ENCODE data around the gene LPP. TPM values are rescaled to one million over a fixed set of nuclear protein-coding genes. Genes with fewer than 3 reads are reported as not detected.
A peak's percentile ranks its signal among the peaks of the same experiment; 100 is the strongest.

LPP gene
- total RNA-seq, 2 experiments from 2014 or later = 27.5 to 31.8 TPM

DNA sequence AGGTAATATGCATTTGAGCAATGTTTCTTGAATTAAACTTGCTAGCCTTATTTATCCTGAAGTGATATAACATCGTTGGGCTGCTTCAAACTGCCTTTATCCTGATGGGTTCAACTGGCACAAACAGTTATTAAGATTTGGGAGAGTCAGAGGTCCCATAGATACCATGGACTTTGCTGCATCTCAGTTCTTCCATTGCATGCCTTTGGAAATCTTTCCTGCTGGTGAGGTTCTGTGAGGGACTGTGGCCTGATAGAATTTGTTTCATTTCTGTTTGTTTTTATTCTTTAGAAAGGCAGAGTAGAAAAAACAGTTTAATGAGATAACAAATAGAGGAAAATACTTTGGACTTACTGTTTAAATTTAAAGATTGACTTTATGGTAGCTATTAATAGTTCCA is 508.3 kb downstream of the LPP start:
- H3K4me3 Mint-ChIP-seq = no peak overlapping the region
- peaks cover 1% of the 10 kb centered on the region for H3K36me3 Mint-ChIP-seq (ENCODE audit: low read depth)
- intact Hi-C loops (cut with micrococcal nuclease) = loop anchor here (5.0 kb wide), 2 partner anchors 290 to 480 kb away; no protein-coding TSS in a partner anchor
- CTCF ChIA-PET = no interaction called here
- no peak for DNase-seq
- no peaks in the 10 kb centered on the region for H3K4me1 Mint-ChIP-seq (ENCODE audit: low read depth)
- H3K9me3 Mint-ChIP-seq = no peaks in the 10 kb centered on the region
- H3K27me3 Mint-ChIP-seq (ENCODE audit: low read depth) = no peaks in the 10 kb centered on the region
- no peak overlapping the region for H3K27ac Mint-ChIP-seq

DNA sequence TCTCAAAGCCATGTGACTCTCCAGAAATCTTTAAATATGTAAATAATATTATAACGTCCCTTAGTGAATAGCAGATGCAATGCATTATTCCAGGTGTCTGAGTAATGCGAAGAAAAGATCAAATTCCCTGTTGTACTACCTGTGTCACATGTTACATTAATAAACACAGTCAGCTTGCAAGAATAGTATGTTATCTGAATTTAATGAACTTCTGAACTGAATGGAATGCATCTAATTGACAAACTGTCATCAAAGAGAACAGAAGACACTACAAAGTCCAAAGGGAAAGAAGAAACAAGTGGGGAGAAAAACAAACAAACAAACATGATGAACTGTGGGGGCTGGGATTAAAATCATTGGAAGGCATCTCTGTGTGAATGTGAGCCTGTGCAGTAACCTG is 508.8 kb downstream of the LPP start:
- Mint-ChIP-seq H3K27ac (no peak overlapping the region), H3K4me1 (ENCODE audit: low read depth) (peaks cover 4% of the 10 kb centered on the region), H3K4me3 (no peak overlapping the region), H3K9me3 (no peaks in the 10 kb centered on the region), H3K27me3 (ENCODE audit: low read depth) (no peaks in the 10 kb centered on the region), H3K36me3 (ENCODE audit: low read depth) (peaks cover 1% of the 10 kb centered on the region)
- CTCF ChIA-PET = no interaction called here
- intact Hi-C loops (cut with micrococcal nuclease) = loop anchor here (5.0 kb wide), 2 partner anchors 290 to 480 kb away; no protein-coding TSS in a partner anchor
- DNase-seq = no peak

DNA sequence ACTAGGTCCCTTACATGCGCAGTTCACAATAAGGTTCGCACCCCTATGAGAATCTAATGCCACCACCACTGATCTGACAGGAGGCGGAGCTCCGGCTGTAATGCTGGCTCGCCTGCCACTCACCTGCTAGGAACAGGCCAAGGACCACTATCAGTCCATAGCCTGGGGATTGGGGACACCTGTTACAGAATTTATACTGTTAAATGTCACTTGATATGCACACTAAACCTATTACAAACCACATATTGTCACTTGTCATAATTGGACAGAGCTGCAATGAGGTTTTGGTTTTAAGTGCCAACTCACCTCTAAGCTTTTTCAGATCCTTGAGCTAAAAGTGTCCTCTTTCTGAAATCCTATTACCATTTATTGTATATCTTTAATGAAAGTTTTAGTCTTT is 509.9 kb downstream of the LPP start:
- Mint-ChIP-seq H3K27ac (no peak overlapping the region), H3K4me1 (ENCODE audit: low read depth) (peaks cover 5% of the 10 kb centered on the region), H3K27me3 (ENCODE audit: low read depth) (no peaks in the 10 kb centered on the region), H3K4me3 (no peak overlapping the region), H3K9me3 (no peaks in the 10 kb centered on the region), H3K36me3 (ENCODE audit: low read depth) (peaks cover 1% of the 10 kb centered on the region)
- intact Hi-C loops (cut with micrococcal nuclease) = loop anchor here (1.0 to 5.0 kb wide), 3 partner anchors 288 to 922 kb away; no protein-coding TSS in a partner anchor
- no peak for DNase-seq
- CTCF ChIA-PET = interaction anchor here (0.7 to 0.9 kb wide), 3 partner anchors 14 to 580 kb away, joined by 3 to 5 read pairs (median 3); no protein-coding TSS in a partner anchor

DNA sequence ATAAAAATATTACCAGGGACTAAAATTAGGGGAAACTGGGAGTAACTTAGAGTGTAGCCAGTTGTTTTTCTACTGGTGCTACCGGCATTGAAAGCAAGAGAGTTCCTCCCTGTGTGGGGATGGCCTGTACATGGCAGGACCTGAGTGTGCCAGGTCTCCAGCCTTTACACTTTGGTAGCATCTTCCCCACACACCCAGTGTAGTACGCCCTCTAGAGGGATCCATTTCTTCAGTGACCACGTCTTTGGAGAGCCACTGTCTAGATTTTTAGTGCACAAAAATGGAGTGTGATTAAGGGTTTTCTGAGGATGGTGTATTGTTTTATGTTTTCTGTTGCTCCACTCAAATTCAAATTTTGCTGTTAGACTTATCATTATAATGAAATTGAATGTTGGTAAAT is 510.8 kb downstream of the LPP start:
- H3K27ac Mint-ChIP-seq = no peak overlapping the region
- no peaks in the 10 kb centered on the region for H3K9me3 Mint-ChIP-seq
- peaks cover 1% of the 10 kb centered on the region for H3K36me3 Mint-ChIP-seq (ENCODE audit: low read depth)
- DNase-seq = peak; percentile 40
- peaks cover 5% of the 10 kb centered on the region for H3K4me1 Mint-ChIP-seq (ENCODE audit: low read depth)
- intact Hi-C loops (cut with micrococcal nuclease) = loop anchor here (1.0 to 5.0 kb wide), 3 partner anchors 288 to 922 kb away; no protein-coding TSS in a partner anchor
- no peaks in the 10 kb centered on the region for H3K27me3 Mint-ChIP-seq (ENCODE audit: low read depth)
- no peak overlapping the region for H3K4me3 Mint-ChIP-seq
- CTCF ChIA-PET = interaction anchor here (0.8 to 1.4 kb wide), 3 partner anchors 13 to 924 kb away, joined by 3 to 5 read pairs (median 4); no protein-coding TSS in a partner anchor

DNA sequence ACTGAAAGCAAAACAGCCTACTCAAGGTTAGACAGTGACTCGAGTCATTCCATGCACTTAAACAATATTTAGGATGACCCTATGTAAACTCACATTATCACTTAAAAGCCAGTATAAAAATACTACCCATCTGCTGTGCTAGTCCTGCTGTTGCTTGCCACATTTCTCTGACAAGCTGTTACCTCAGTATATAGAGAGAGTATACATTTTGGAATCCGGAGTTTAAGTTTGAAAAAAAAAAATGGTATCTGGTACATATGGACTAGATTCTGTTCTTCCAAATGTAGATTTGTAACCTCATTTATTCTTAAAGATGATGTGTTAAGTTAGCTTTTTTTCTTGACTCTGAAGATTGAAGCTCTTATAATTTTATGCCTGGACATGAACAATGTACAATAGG is 514.0 kb downstream of the LPP start:
- Mint-ChIP-seq H3K4me1 (ENCODE audit: low read depth) (peaks cover 16% of the 10 kb centered on the region), H3K27ac (no peak overlapping the region), H3K27me3 (ENCODE audit: low read depth) (no peaks in the 10 kb centered on the region), H3K9me3 (no peaks in the 10 kb centered on the region), H3K36me3 (ENCODE audit: low read depth) (peaks cover 1% of the 10 kb centered on the region), H3K4me3 (no peak overlapping the region)
- intact Hi-C loops (cut with micrococcal nuclease) = no loop called here
- DNase-seq = no peak
- CTCF ChIA-PET = no interaction called here

DNA sequence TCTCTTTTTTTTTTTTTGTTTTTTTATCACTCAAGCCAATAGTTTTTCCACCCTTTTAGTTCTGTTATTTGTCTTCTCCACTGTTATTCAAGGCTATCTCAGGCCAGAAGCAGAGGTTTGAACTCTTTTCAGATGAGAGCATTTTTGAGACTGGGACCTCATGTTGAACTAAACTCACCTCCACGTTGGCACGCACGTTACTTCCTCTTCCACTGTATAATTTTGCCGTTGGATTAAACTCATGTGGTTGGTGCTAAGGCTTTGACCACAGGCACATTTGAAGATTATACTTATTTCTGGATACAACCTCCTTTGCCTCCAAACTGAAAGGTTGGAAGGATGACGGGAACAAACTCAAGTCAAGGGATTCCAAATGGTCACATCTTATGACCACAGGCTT is 516.5 kb downstream of the LPP start:
- peaks cover 1% of the 10 kb centered on the region for H3K36me3 Mint-ChIP-seq (ENCODE audit: low read depth)
- no peaks in the 10 kb centered on the region for H3K27me3 Mint-ChIP-seq (ENCODE audit: low read depth)
- H3K9me3 Mint-ChIP-seq = no peaks in the 10 kb centered on the region
- DNase-seq = no peak
- H3K27ac Mint-ChIP-seq = no peak overlapping the region
- intact Hi-C loops (cut with micrococcal nuclease) = no loop called here
- H3K4me1 Mint-ChIP-seq (ENCODE audit: low read depth) = peaks cover 16% of the 10 kb centered on the region
- CTCF ChIA-PET = no interaction called here
- H3K4me3 Mint-ChIP-seq = no peak overlapping the region

DNA sequence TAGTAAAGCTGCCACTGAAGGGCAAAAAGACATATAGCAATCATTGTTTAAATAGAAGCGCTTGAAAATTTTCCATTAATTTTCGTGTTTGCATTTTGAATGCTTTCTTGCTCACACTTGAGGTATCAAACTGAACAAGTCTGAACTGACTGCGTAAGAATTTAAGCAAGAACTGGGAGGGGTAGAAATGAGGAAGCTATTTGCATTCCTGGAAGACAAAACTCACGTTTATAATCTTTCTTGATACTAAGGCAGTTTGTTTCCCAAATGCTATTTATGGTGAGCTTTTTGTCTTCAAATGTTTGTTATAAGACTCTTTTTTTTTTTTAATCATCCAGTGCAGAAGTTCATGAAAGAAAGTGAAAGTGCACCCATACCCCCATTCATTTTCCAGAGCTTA is 518.0 kb downstream of the LPP start:
- no peak overlapping the region for H3K27ac Mint-ChIP-seq
- H3K4me3 Mint-ChIP-seq = no peak overlapping the region
- no peaks in the 10 kb centered on the region for H3K36me3 Mint-ChIP-seq (ENCODE audit: low read depth)
- H3K27me3 Mint-ChIP-seq (ENCODE audit: low read depth) = no peaks in the 10 kb centered on the region
- H3K9me3 Mint-ChIP-seq = no peaks in the 10 kb centered on the region
- CTCF ChIA-PET = no interaction called here
- intact Hi-C loops (cut with micrococcal nuclease) = no loop called here
- DNase-seq = no peak
- peaks cover 19% of the 10 kb centered on the region for H3K4me1 Mint-ChIP-seq (ENCODE audit: low read depth)

DNA sequence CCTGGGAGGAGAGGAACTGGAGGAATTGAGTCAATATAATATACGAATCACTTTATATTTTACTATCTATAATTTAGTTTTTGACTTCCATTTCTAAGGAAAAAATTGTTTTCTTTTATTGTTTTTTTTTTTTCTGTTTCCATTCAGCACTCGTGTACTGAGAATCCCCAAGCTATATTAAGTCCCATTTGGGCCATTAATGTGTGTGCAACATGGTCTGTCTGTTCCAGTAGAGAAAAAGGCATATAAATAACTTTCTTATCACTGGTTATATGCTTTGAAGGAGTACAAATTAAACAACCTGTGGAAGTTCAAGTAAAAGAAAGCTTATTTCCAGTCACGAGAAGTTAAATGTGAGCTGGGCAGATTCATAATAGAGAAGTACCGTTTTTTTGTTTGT is 518.9 kb downstream of the LPP start:
- Mint-ChIP-seq H3K27me3 (ENCODE audit: low read depth) (no peaks in the 10 kb centered on the region), H3K36me3 (ENCODE audit: low read depth) (no peaks in the 10 kb centered on the region), H3K27ac (no peak overlapping the region), H3K4me1 (ENCODE audit: low read depth) (peaks cover 21% of the 10 kb centered on the region), H3K4me3 (no peak overlapping the region), H3K9me3 (no peaks in the 10 kb centered on the region)
- DNase-seq = no peak
- intact Hi-C loops (cut with micrococcal nuclease) = no loop called here
- CTCF ChIA-PET = interaction anchor here (1.0 kb wide), 1 partner anchor 930 kb away, joined by 3 read pairs; no protein-coding TSS in a partner anchor

DNA sequence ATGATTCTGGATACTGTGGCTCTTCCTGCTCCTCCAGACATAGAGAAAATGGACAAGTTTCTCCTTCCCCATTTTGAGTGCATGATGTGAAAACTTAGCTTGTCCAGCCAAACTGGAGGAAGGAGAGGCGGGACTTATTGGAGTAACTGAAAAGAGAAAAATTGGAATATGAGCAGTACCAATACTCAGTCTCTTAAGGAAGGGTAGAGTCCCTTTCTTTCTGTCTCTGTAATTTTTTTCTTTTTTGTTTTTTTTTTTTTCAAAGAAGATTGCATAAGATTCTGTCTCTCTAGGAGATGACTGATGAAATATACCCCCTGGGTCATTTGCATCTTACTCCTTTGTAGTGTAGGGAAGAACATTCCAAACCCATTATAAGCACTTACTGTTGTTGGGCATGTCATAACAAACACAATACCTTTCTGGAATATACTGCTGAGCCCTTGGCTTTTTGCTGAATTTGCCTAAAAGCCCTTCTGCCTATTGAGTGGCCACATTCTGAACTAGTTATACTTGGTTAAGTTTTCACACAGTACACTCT is 519.8 kb downstream of the LPP start:
- no peaks in the 10 kb centered on the region for H3K27me3 Mint-ChIP-seq (ENCODE audit: low read depth)
- H3K27ac Mint-ChIP-seq = no peak overlapping the region
- intact Hi-C loops (cut with micrococcal nuclease) = no loop called here
- H3K4me3 Mint-ChIP-seq = no peak overlapping the region
- DNase-seq = no peak
- H3K9me3 Mint-ChIP-seq = no peaks in the 10 kb centered on the region
- H3K4me1 Mint-ChIP-seq (ENCODE audit: low read depth) = peaks cover 25% of the 10 kb centered on the region
- CTCF ChIA-PET = no interaction called here
- H3K36me3 Mint-ChIP-seq (ENCODE audit: low read depth) = no peaks in the 10 kb centered on the region

DNA sequence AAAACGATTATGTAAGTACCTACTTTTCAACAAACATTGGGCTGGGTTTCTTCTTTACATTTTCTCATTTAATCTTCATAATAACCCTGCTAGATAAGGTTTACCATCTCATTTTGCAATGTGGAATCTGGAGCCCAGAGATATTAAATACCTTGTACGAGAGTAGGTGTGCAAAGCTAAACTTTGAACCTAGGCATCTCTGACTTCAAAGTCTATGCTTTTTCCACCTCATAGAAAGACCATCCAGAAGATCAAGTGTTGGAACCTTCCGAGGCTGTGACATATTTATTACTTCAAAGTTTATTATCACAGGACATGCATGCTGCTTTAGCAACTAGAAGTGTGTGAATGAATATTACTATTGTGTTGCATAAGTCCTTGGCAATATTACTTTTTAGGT is 520.6 kb downstream of the LPP start:
- Mint-ChIP-seq H3K27me3 (ENCODE audit: low read depth) (no peaks in the 10 kb centered on the region), H3K36me3 (ENCODE audit: low read depth) (no peaks in the 10 kb centered on the region), H3K9me3 (no peaks in the 10 kb centered on the region), H3K27ac (no peak overlapping the region), H3K4me3 (no peak overlapping the region), H3K4me1 (ENCODE audit: low read depth) (peaks cover 26% of the 10 kb centered on the region)
- CTCF ChIA-PET = no interaction called here
- DNase-seq = no peak
- intact Hi-C loops (cut with micrococcal nuclease) = no loop called here

DNA sequence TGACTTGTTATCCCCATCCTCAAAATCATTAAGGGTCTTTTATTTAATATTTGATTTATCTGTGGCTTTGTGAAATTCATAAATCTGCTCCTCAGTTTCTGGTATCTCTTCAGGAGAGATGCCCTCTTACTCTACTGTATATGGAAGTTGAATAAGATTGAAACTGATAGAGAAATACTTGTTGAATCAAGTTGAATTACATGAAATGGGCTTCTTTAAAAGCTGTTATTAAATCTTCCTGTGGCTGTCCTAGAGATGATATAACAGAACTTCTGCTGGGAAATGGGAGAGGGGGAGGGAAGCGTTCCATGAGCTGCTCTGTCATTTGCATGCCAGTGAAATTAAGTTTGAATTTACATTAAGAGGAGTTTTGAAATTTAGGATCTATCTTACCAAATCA is 523.4 kb downstream of the LPP start:
- intact Hi-C loops (cut with micrococcal nuclease) = no loop called here
- no peak overlapping the region for H3K4me3 Mint-ChIP-seq
- peaks cover 22% of the 10 kb centered on the region for H3K4me1 Mint-ChIP-seq (ENCODE audit: low read depth)
- no peaks in the 10 kb centered on the region for H3K27me3 Mint-ChIP-seq (ENCODE audit: low read depth)
- H3K36me3 Mint-ChIP-seq (ENCODE audit: low read depth) = no peaks in the 10 kb centered on the region
- DNase-seq = no peak
- CTCF ChIA-PET = interaction anchor here (0.9 kb wide), 2 partner anchors 13 to 281 kb away, joined by 3 to 5 read pairs; no protein-coding TSS in a partner anchor
- H3K27ac Mint-ChIP-seq = peak overlapping the region; percentile 1
- H3K9me3 Mint-ChIP-seq = no peaks in the 10 kb centered on the region

DNA sequence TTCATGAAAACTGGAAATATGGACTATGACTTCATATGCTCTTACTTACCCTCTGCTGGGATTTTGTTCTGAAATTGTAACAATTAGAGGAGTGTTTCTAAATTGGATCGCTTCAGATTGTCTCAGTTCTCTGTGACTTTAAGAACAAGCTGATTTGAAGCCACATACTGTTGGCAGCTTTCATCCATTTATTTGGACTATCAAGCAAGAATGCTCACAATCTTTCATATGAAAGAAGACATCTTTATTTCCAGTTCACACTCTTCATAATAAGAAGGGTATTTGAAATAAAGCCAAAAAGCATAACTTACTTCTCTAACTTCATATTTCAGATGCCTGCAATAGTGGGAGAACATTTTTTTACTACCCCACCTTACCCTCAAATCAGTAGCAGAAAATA is 526.2 kb downstream of the LPP start:
- no peak for DNase-seq
- Mint-ChIP-seq H3K36me3 (ENCODE audit: low read depth) (no peaks in the 10 kb centered on the region), H3K27ac (no peak overlapping the region), H3K27me3 (ENCODE audit: low read depth) (no peaks in the 10 kb centered on the region), H3K4me1 (ENCODE audit: low read depth) (peaks cover 35% of the 10 kb centered on the region), H3K9me3 (no peaks in the 10 kb centered on the region), H3K4me3 (no peak overlapping the region)
- intact Hi-C loops (cut with micrococcal nuclease) = loop anchor here (5.0 kb wide), 1 partner anchor 383 kb away; no protein-coding TSS in a partner anchor
- CTCF ChIA-PET = interaction anchor here (0.6 kb wide), 1 partner anchor 874 kb away, joined by 3 read pairs; no protein-coding TSS in a partner anchor

DNA sequence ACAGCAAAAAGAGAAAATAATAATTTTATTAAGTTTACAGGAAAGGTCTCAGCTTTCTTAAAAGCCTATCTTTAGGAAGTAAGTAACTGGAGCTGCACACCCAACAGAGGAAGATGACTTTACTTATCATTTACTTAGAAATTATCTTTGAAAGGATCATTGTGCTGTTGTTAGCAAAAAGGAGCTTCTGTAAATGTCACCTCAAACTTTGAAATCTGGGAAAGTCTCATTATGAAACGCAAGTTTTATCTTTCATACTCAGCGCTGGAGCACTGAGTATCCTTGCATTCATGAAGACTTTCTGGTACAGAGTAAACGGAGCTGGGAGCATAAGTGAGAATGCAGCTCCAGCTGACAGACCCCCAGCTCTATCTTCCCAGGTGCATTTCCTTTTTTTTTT is 526.6 kb downstream of the LPP start:
- CTCF ChIA-PET = interaction anchor here (0.6 kb wide), 1 partner anchor 874 kb away, joined by 3 read pairs; no protein-coding TSS in a partner anchor

More for the DNA sequence above, 526.6 kb downstream of the LPP start:
- Mint-ChIP-seq H3K4me1 (ENCODE audit: low read depth) (peaks cover 35% of the 10 kb centered on the region), H3K36me3 (ENCODE audit: low read depth) (no peaks in the 10 kb centered on the region), H3K4me3 (no peak overlapping the region), H3K9me3 (no peaks in the 10 kb centered on the region), H3K27me3 (ENCODE audit: low read depth) (no peaks in the 10 kb centered on the region), H3K27ac (no peak overlapping the region)
- intact Hi-C loops (cut with micrococcal nuclease) = loop anchor here (5.0 kb wide), 1 partner anchor 383 kb away; no protein-coding TSS in a partner anchor
- DNase-seq = no peak

Data from activated naive CD4-positive, alpha-beta T cell treated with anti-CD3 and anti-CD28 coated beads for 36 hours (primary cell).